Measurements from ENCODE around the gene XYLT1.

- TF ChIP-seq POLR2A (IDR thresholded peaks at IDR 0.05), result no peak
- TF ChIP-seq CTCF (IDR thresholded peaks at IDR 0.05), result no peak
These were observed 195.4 kb downstream of the XYLT1 start for GRCh38 chr16:17275076-17276009.
